Smooth muscle cell of trachea (primary cell): ENCODE results near the gene LTB. TPM values are rescaled to one million over a fixed set of nuclear protein-coding genes. Genes with fewer than 3 reads are reported as not detected.

ENCODE experiments used
- total RNA-seq: library from RNA; depleted of rRNA; stranded (reverse); fragments of >200 nt; gene quantifications from 2 replicates; pipeline ENCODE4 v1.2.1, GENCODE V29; 2014

LTB gene, protein sequence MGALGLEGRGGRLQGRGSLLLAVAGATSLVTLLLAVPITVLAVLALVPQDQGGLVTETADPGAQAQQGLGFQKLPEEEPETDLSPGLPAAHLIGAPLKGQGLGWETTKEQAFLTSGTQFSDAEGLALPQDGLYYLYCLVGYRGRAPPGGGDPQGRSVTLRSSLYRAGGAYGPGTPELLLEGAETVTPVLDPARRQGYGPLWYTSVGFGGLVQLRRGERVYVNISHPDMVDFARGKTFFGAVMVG
- not detected in 2 replicates for total RNA-seq

DNA sequence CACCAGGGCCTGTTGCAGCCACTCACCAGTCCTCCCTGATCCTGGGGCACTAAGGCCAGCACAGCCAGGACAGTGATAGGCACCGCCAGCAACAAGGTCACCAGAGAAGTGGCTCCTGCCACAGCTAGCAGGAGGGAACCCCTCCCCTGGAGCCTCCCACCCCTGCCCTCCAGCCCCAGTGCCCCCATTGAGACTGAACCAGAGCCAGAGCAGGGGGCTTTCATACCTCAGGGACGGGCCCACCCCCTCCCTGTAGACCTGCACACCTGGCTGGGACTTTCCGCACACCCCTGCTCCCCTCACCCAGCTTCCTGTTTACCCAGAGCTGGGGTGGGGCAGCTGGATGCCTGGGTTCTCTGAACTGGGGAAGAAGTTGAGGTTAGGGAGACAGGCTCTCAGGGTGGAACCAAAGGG, at the start of gene LTB:
Gene LTB, minus strand, starts transcription at position 195 of the 414 bp plus-strand sequence. Its CDS starts 7 bp downstream, at position 188.

DNA sequence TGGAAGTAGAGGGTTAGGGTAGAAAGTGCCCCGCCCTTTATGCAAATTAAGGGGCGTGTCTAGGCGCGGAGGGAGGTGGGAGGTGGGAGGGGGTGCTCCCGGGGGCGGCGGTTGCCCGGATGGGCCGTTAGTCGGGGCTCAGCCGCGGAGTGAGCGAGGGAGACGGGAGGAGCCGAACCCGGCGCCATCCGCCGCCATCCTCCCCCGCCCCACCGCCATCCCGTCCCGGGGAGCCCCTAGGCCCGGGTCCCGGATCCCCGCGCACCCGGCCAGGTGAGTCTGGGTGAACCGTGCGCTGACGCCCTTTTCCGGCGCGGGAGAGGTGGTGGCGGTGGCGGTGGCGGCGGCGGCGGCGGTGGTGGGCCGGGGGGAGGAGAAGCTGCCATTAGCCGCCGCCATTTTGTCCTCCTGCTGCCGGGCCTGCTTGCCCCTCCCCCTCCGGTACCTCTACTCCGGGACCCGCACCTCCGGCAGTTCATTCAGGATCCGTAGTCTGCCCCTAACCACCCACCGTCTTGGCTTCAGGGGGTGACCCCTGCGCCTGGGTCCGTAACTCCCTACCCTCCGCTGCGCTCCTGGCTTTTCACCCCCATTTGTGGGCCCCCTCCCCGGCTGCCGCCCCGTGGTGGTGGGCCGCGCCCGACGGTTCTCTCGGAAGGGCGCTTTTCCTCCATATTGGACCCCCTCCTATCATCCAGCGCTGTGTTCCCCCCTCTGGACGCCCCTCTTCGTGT, 38.5 kb upstream of the LTB start, which contains the start of gene PRRC2A:
Gene PRRC2A, plus strand, starts transcription at position 130 of the 734 bp plus-strand sequence. CDS start 2,075 bp downstream, outside the sequence.

DNA sequence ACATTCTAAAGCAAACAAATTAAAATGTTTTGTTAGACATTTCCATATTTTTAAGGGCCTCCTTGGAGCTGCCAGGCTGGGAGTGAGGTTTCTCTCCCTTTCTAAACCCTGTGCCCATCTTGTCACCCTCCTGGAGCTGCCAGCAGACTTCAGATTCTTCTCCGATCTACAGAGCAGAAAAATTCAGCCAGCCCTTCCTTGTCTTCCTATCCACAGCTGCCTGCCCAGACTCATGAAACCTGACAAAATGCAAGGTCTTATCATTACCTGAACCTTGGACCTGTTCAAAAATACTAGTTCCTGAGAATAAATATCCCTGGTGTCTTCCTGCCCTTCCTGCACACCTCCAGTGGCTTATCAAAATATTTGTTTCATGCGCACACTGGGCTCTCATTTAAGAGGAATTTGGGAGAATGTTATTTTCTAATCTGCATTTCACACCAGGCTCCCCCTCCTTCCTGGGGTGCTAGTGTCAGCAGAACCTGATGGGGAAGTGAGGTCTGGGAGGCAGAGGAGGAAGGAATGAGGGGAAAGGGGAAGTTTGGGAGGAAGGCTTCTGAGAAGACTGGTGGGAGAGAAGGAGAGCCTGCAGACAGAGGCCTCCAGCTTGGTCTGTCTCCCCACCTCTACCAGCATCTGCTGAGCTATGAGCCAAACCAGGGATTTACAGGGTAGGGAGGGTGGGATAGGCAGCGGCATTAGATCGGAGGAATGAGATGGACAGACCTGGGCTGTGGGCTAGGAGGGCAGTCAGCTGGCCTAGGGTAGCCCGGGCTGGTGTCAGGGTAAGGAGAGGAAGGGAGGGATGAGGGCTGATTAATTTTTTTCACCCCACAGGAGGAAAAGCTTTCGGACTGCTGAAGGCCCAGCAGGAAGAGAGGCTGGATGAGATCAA, 32.7 kb upstream of the LTB start, which contains the start of gene AIF1:
Gene AIF1, plus strand, starts transcription at position 551 of the 895 bp plus-strand sequence. Its CDS starts 96 bp downstream, at position 647.

DNA sequence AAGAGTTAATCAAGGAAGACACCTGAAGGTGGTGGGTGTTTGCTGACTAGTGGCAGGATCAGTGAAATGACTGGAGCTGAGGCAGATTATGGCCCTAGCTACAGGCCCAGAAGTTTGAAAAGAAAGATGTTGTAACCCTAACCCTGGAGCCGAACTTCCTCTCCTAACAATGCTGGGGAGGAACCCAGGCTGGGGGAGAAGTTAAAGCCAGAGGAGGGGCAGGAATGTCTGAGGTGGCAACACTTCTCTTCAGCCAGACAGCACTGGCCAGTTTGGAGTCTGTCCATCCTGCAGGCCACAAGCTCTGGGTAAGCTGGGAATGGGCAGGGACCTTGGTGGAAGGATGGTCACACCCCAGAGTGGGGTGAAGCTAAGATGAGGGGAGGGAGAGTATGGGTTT, 3.8 kb upstream of the LTB start, which contains the start of gene LST1:
Gene LST1, plus strand, starts transcription at position 270 of the 400 bp plus-strand sequence. CDS start 1,023 bp downstream, outside the sequence.

DNA sequence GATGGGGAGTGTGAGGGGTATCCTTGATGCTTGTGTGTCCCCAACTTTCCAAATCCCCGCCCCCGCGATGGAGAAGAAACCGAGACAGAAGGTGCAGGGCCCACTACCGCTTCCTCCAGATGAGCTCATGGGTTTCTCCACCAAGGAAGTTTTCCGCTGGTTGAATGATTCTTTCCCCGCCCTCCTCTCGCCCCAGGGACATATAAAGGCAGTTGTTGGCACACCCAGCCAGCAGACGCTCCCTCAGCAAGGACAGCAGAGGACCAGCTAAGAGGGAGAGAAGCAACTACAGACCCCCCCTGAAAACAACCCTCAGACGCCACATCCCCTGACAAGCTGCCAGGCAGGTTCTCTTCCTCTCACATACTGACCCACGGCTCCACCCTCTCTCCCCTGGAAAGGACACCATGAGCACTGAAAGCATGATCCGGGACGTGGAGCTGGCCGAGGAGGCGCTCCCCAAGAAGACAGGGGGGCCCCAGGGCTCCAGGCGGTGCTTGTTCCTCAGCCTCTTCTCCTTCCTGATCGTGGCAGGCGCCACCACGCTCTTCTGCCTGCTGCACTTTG, 6.8 kb downstream of the LTB start, which contains the start of gene TNF:
Gene TNF, plus strand, starts transcription at position 231 of the 567 bp plus-strand sequence. Its CDS starts 177 bp downstream, at position 408.

DNA sequence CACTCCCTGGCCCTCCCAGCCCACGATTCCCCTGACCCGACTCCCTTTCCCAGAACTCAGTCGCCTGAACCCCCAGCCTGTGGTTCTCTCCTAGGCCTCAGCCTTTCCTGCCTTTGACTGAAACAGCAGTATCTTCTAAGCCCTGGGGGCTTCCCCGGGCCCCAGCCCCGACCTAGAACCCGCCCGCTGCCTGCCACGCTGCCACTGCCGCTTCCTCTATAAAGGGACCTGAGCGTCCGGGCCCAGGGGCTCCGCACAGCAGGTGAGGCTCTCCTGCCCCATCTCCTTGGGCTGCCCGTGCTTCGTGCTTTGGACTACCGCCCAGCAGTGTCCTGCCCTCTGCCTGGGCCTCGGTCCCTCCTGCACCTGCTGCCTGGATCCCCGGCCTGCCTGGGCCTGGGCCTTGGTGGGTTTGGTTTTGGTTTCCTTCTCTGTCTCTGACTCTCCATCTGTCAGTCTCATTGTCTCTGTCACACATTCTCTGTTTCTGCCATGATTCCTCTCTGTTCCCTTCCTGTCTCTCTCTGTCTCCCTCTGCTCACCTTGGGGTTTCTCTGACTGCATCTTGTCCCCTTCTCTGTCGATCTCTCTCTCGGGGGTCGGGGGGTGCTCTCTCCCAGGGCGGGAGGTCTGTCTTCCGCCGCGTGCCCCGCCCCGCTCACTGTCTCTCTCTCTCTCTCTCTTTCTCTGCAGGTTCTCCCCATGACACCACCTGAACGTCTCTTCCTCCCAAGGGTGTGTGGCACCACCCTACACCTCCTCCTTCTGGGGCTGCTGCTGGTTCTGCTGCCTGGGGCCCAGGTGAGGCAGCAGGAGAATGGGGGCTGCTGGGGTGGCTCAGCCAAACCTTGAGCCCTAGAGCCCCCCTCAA, 9.9 kb downstream of the LTB start, which contains the start of gene LTA:
Gene LTA, plus strand, starts transcription at position 249 of the 871 bp plus-strand sequence. Its CDS starts 454 bp downstream, at position 703.

DNA sequence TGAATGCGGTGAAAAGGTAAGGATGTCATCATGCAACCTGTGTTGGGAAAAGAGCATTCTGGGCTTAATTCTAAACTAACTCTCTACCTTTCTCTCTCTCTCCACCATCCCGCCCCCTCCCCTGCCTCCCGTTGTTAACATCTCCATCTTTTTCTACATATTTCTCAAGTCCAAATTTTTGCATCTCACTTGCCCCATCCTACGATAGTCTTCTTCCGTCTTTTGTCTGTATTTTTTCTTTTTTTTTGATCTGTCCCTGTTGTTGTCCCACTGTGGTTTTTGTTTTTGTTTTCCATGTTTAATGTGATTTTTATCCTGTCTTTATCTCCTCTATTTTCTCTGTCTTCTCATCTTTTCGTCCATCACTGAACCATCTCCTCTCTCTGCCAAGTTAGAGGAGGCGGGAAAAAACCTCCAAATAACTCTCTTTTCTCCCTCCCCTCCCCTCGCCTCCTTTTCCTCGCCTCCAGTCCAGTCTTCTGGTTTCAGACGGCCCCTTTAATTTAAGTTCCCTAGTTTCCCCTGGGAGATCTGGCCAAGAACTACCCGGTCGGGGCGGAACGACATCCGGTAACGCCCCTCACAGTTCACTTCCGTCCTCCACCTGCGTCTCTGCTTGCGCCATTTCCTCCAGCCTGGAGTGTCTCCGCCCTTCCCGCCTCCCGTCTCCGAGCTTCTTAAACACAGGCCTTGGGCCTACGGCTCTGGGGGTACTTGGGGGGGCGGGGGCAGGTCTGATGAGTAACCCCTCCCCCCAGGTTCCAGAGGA, 35.1 kb downstream of the LTB start, which contains the start of gene NFKBIL1:
Gene NFKBIL1, plus strand, starts transcription at position 651 of the 769 bp plus-strand sequence. Its CDS starts 87 bp downstream, at position 738.

DNA sequence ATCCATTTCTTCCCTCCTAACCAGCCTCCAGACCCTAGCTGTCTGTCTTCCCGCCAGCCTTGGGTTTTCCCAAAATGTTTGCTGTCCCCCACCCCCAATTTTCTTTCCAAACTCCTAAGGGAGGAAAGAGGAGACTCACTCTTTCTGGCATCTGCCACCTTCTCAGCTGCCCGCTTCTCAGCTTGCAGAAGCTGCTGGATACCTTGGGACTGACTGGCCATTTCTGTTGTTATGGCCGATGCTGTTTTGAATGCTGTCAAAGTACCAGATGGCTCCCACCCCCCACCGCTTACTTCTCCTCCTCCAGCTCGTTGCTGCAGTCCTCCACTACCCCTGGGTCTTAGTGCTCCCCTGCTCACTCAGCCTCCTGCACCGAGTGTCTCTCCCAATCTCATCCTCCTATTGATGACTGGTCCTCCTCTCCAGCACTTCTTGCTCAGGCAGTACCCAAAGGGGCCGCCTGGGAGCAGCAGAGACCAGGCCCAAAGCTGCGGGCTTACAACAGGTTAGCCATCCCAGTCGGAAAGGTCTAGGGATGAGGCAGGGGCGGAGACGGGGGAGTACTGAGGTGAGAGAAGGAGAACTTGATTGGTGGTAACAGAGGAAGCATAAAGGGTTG, 35.8 kb downstream of the LTB start, which contains the start of gene ATP6V1G2:
Gene ATP6V1G2, minus strand, starts transcription at position 270 of the 619 bp plus-strand sequence. Its CDS starts 49 bp downstream, at position 221.

DNA sequence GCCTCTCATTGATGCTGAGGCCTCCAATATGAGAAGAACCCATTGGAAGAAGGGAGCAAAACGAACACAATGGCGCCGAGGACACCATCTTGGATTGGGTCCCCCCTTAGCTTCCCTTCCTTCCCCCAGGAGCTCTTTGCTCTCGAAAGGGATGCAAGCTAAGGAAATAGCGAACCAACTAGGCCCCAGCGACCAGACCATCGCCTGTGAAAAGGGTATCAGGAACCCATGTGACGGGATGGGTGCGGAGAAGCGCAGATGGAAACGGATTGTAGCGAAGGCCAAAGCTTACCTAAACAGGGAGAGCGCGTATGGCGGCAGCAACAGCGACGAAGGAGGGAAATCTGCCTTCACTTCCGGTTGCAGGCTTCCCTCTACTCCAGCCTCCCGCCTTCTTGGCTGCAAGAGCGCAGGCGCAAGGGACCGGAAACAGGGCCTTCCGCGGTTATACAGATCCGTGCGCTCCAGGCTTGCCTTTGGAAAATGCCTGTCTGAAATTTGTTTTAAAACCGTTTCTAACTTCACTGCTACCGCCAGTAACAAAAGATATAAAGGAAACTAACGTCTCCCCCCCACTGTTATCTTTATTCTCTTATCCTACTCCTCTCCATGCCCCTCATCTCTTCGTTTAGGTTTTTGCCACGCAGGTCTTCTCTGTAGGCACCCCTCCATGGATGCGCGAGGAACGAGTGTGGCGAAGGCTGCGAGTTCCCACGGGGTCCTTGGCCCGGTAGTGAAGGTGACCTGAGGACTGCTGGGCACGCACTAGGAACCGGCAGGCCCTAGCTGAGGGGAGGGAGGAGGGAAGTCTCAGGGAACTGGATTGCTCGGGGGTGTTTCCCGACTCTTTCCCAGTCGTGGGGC, 40.3 kb downstream of the LTB start, which contains the start of gene DDX39B:
Gene DDX39B, minus strand, starts transcription at position 346 of the 864 bp plus-strand sequence. CDS start 1,471 bp downstream, outside the sequence.

Other genes with a start within 250 kb of the LTB start
- 301 and 427 TPM in 2 replicates for gene HLA-B, start 225.2 kb downstream of the LTB start, total RNA-seq
- gene MICA, start 178.8 kb downstream of the LTB start, total RNA-seq: 34.9 and 37.7 TPM in 2 replicates
- gene MICB, start 84.3 kb downstream of the LTB start, total RNA-seq: 8.4 and 10.5 TPM in 2 replicates
- gene MCCD1, start 53.5 kb downstream of the LTB start, total RNA-seq: not detected in 2 replicates
- gene DDX39B, start 40.4 kb downstream of the LTB start, total RNA-seq: 332 and 492 TPM in 2 replicates
- 5.5 and 5.7 TPM in 2 replicates for gene ATP6V1G2, start 35.8 kb downstream of the LTB start, total RNA-seq
- gene NFKBIL1, start 34.8 kb downstream of the LTB start, total RNA-seq: 23.3 and 41.0 TPM in 2 replicates
- not detected in 2 replicates for gene LTA, start 10.1 kb downstream of the LTB start, total RNA-seq
- gene TNF, start 6.9 kb downstream of the LTB start, total RNA-seq: not detected in 2 replicates
- gene LST1, start 3.9 kb upstream of the LTB start, total RNA-seq: not detected in 2 replicates
- not detected in 2 replicates for gene NCR3, start 10.6 kb upstream of the LTB start, total RNA-seq
- not detected in 2 replicates for gene AIF1, start 32.8 kb upstream of the LTB start, total RNA-seq
- gene PRRC2A, start 38.3 kb upstream of the LTB start, total RNA-seq: 46.6 and 50.6 TPM in 2 replicates
- gene BAG6, start 70.2 kb upstream of the LTB start, total RNA-seq: 171 and 206 TPM in 2 replicates
- gene APOM, start 73.5 kb upstream of the LTB start, total RNA-seq: 1.0 and 1.3 TPM in 2 replicates
- 21.7 and 24.8 TPM in 2 replicates for gene C6orf47, start 78.4 kb upstream of the LTB start, total RNA-seq
- gene GPANK1, start 82.6 kb upstream of the LTB start, total RNA-seq: 13.2 and 20.9 TPM in 2 replicates
- 112 and 124 TPM in 2 replicates for gene CSNK2B, start 83.7 kb upstream of the LTB start, total RNA-seq
- 3.2 and 3.8 TPM in 2 replicates for gene LY6G5B, start 87.6 kb upstream of the LTB start, total RNA-seq
- 0.66 and 0.73 TPM in 2 replicates for gene LY6G5C, start 98.6 kb upstream of the LTB start, total RNA-seq
- 47.6 and 58.2 TPM in 2 replicates for gene ABHD16A, start 120.9 kb upstream of the LTB start, total RNA-seq
- not detected in 2 replicates for gene LY6G6F, start 124.4 kb upstream of the LTB start, total RNA-seq
- gene LY6G6D, start 132.9 kb upstream of the LTB start, total RNA-seq: not detected in 2 replicates
- gene LY6G6C, start 139.3 kb upstream of the LTB start, total RNA-seq: not detected in 2 replicates
- gene MPIG6B, start 140.9 kb upstream of the LTB start, total RNA-seq: not detected in 2 replicates
- 93.8 and 161 TPM in 2 replicates for gene DDAH2, start 146.9 kb upstream of the LTB start, total RNA-seq
- 662 and 1,073 TPM in 2 replicates for gene CLIC1, start 154.1 kb upstream of the LTB start, total RNA-seq
- gene MSH5, start 157.6 kb upstream of the LTB start, total RNA-seq: 5.8 and 15.9 TPM in 2 replicates
- 1.3 and 1.9 TPM in 2 replicates for gene SAPCD1, start 180.2 kb upstream of the LTB start, total RNA-seq
- gene VWA7, start 194.9 kb upstream of the LTB start, total RNA-seq: 0.50 and 1.2 TPM in 2 replicates
- gene VARS1, start 213.3 kb upstream of the LTB start, total RNA-seq: 60.0 and 75.2 TPM in 2 replicates
- gene LSM2, start 224.5 kb upstream of the LTB start, total RNA-seq: 19.4 and 39.1 TPM in 2 replicates
- gene HSPA1L, start 232.9 kb upstream of the LTB start, total RNA-seq: 1.5 TPM in 2 replicates
- gene HSPA1A, start 233.1 kb upstream of the LTB start, total RNA-seq: 98.0 and 168 TPM in 2 replicates
- gene HSPA1B, start 245.3 kb upstream of the LTB start, total RNA-seq: 140 and 202 TPM in 2 replicates